Measurements from ENCODE around the gene SRSF6.
A peak's percentile ranks its signal among the peaks of the same experiment; 100 is the strongest.

SRSF6 gene

DNA sequence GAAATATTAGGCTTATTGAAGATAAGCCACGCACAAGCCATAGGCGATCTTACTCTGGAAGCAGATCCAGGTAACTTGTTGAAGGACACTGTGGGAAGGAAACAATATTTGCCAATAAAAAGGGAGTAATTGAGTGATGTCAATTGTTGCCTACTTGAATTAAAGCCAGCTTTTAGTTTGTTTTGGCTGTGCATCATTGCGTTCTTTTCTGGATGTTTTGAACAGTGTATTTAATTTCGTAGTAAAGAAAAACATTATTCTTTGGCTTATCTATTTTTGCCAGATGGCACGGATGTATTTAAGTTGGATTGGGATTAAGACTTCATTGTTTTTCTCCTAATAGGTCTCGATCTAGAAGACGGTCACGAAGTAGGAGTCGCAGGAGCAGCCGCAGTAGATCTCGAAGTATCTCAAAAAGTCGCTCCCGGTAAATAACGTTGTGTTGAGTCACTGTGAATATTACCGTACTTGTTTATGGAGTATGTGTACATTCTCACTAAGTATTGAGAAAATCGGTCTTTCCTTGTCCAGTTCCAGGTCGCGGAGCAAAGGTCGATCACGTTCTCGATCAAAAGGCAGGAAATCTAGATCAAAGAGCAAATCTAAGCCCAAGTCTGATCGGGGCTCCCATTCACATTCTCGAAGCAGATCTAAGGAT, 2.6 kb downstream of the SRSF6 start:
- TF ChIP-seq CTCF (IDR thresholded peaks at IDR 0.05; ENCODE audit: control insufficient read depth, extremely low read depth, insufficient read depth) = no peak
- 0 out of 2 replicates have a peak overlapping the region, but pooled peaks have one; percentile 88 for H3K4me3 ChIP-seq (ENCODE audit: low read depth, low read length)
- DNase-seq (ENCODE audit: low read depth) = peak; percentile 88

- TF ChIP-seq CTCF (IDR thresholded peaks at IDR 0.05; ENCODE audit: control insufficient read depth, extremely low read depth, insufficient read depth) = no peak
- no peak for DNase-seq (ENCODE audit: low read depth)
- no peak overlapping the region for H3K4me3 ChIP-seq (ENCODE audit: low read depth, low read length)
Observed at GRCh38 chr20:43460830-43461200, 3.1 kb downstream of the SRSF6 start.

DNA sequence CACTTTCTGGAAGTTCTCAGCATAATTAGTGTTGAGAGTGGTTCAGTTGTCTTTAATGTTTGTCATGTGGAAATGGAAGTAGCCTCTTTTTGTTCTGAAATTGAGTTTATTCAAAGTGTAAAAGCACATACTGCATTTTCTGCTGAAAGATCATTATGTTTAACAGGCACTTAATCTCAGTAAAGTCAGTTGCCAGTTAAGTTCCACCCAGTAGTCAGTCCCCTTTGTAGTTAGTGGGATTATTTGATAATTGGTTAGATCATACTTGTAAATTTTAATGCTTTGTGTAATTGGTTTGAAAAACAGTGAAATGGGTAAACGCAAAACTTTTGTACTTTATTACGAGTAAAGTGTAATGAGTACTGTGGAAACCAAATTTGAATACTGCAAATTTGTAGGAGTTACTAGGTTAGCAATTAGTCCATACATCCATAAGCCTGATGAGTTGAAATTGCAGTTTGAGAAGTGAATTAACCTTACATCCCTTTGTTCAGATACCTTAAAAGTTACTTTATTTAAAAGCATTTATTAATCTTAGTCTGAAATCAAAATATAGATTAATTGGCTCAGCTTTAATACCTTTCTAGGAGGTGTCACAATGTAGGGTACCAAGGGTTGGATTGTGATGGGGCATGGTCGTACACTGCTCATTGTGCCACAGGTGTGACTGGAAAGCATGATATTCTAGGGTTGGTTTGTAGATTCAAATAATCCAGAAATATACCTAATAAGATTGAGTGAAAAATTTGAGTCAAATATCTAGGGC, 4.4 kb downstream of the SRSF6 start:
- no peak for DNase-seq (ENCODE audit: low read depth)
- H3K4me3 ChIP-seq (ENCODE audit: low read depth, low read length) = no peak overlapping the region
- no peak for TF ChIP-seq CTCF (IDR thresholded peaks at IDR 0.05; ENCODE audit: control insufficient read depth, extremely low read depth, insufficient read depth)

- DNase-seq (ENCODE audit: low read depth) = no peak
- no peak overlapping the region for H3K4me3 ChIP-seq (ENCODE audit: low read depth, low read length)
- no peak for TF ChIP-seq CTCF (IDR thresholded peaks at IDR 0.05; ENCODE audit: control insufficient read depth, extremely low read depth, insufficient read depth)
Observed at GRCh38 chr20:43462660-43463526, 5.2 kb downstream of the SRSF6 start.

GRCh38 chr20:43463527-43464218, 6.0 kb downstream of the SRSF6 start:
- no peak for TF ChIP-seq CTCF (IDR thresholded peaks at IDR 0.05; ENCODE audit: control insufficient read depth, extremely low read depth, insufficient read depth)
- no peak overlapping the region for H3K4me3 ChIP-seq (ENCODE audit: low read depth, low read length)
- DNase-seq (ENCODE audit: low read depth) = no peak

GRCh38 chr20:43464219-43464790, 6.6 kb downstream of the SRSF6 start:
- H3K4me3 ChIP-seq (ENCODE audit: low read depth, low read length) = no peak overlapping the region
- no peak for DNase-seq (ENCODE audit: low read depth)
- TF ChIP-seq CTCF (IDR thresholded peaks at IDR 0.05; ENCODE audit: control insufficient read depth, extremely low read depth, insufficient read depth) = no peak
